Neural cell (in vitro differentiated cells): Measurements from ENCODE around the gene NRP1. TPM values are rescaled to one million over a fixed set of nuclear protein-coding genes. Genes with fewer than 3 reads are reported as not detected.

Experiments
- H2AFZ ChIP-seq: fragments of 200-600, 300-800 bp; sonication (generic), shearing (Covaris generic); 2 replicates; pipeline ENCODE4 v1.6.0; 2014; ENCODE audit warnings: low read depth, mild to moderate bottlenecking, antibody characterized with exemption, low read length, moderate library complexity
- H3F3A ChIP-seq: fragments of 200-600 bp; shearing (Covaris generic); 2 replicates; pipeline ENCODE4 v1.6.1; 2016; ENCODE audit warnings: mild to moderate bottlenecking, moderate library complexity, mixed read lengths, antibody characterized with exemption, low read length; ENCODE audit not compliant: insufficient read depth, poor library complexity, severe bottlenecking
- H3K27ac ChIP-seq: fragments of 200-600, 300-800 bp; sonication (generic), shearing (Covaris generic); 2 replicates; pipeline ENCODE4 v1.5.1; 2014; ENCODE audit warnings: mild to moderate bottlenecking, low read length, moderate library complexity
- H3K27me3 ChIP-seq: fragments of 300-800, 200-600 bp; sonication (generic), shearing (Covaris generic); 2 replicates; pipeline ENCODE4 v1.6.0; 2014; ENCODE audit warnings: mild to moderate bottlenecking, low read depth, low read length, moderate library complexity; ENCODE audit not compliant: insufficient read depth
- H3K36me3 ChIP-seq: fragments of 300-800, 200-600 bp; sonication (generic), shearing (Covaris generic); 2 replicates; pipeline ENCODE4 v1.5.1; 2014; ENCODE audit warnings: mild to moderate bottlenecking, antibody characterized with exemption, low read length, moderate library complexity; ENCODE audit not compliant: insufficient read depth
- H3K4me2 ChIP-seq: fragments of 300-800, 200-600 bp; sonication (generic), shearing (Covaris generic); 2 replicates; pipeline ENCODE4 v1.6.0; 2014; ENCODE audit warnings: mild to moderate bottlenecking, low read length
- H3K4me3 ChIP-seq: fragments of 300-800, 200-600 bp; sonication (generic), shearing (Covaris generic); 2 replicates; pipeline ENCODE4 v1.5.1; 2014; ENCODE audit warnings: mild to moderate bottlenecking, low read length, moderate library complexity
- H3K79me2 ChIP-seq: fragments of 200-600 bp; shearing (Covaris generic); replicated peaks from 2 replicates; pipeline ENCODE4 v1.6.0; 2014; ENCODE audit warnings: mild to moderate bottlenecking, low read length, moderate library complexity; ENCODE audit not compliant: insufficient read depth
- H3K9ac ChIP-seq: fragments of 300-800, 200-600 bp; sonication (generic), shearing (Covaris generic); 2 replicates; pipeline ENCODE4 v1.6.1; 2016; ENCODE audit warnings: mild to moderate bottlenecking, low read length, mixed read lengths
- H3K9me2 ChIP-seq: fragments of 200-600 bp; shearing (Covaris generic); 2 replicates; pipeline ENCODE4 v1.6.1; 2016; ENCODE audit warnings: mild to moderate bottlenecking, low read length, mixed read lengths; ENCODE audit not compliant: insufficient read depth
- H3K9me3 ChIP-seq: fragments of 200-600, 300-800 bp; sonication (generic), shearing (Covaris generic); 2 replicates; pipeline ENCODE4 v1.6.1; 2016; ENCODE audit warnings: mild to moderate bottlenecking, mixed run types, low read length, moderate library complexity, mixed read lengths
- H4K20me1 ChIP-seq: fragments of 200-600 bp; shearing (Covaris generic); 2 replicates; pipeline ENCODE4 v1.6.1; 2016; ENCODE audit warnings: mild to moderate bottlenecking, mixed run types; ENCODE audit not compliant: insufficient read depth
- CTCF ChIP-seq: fragments of 450-650 bp; IDR thresholded peaks from 2 replicates; pipeline ENCODE4 v1.5.1; 2014; ENCODE audit warnings: antibody characterized with exemption, mild to moderate bottlenecking, moderate library complexity; ENCODE audit not compliant: poor library complexity, severe bottlenecking
- EP300 ChIP-seq: fragments of 450-650 bp; conservative IDR thresholded peaks from 2 replicates; pipeline ENCODE4 v1.6.1; 2014; ENCODE audit warnings: antibody characterized with exemption, mild to moderate bottlenecking, moderate library complexity; ENCODE audit not compliant: poor library complexity, severe bottlenecking
- EZH2 ChIP-seq: fragments of 200-600, 300-800 bp; shearing (Covaris generic), sonication (generic); IDR thresholded peaks from 2 replicates; pipeline ENCODE4 v1.6.1; 2014; ENCODE audit warnings: antibody characterized with exemption, low read length, borderline replicate concordance, mild to moderate bottlenecking; ENCODE audit not compliant: insufficient read depth, poor library complexity, severe bottlenecking
- MXI1 ChIP-seq: fragments of 450-650 bp; conservative IDR thresholded peaks from 2 replicates; pipeline ENCODE4 v1.6.1; 2014; ENCODE audit warnings: antibody characterized with exemption, mild to moderate bottlenecking; ENCODE audit not compliant: poor library complexity, severe bottlenecking
- POLR2AphosphoS5 ChIP-seq: IDR thresholded peaks from 2 replicates; pipeline ENCODE4 v1.6.1; 2012
- RAD21 ChIP-seq: fragments of 450-650 bp; conservative IDR thresholded peaks from 2 replicates; pipeline ENCODE4 v1.6.1; 2014; ENCODE audit warnings: antibody characterized with exemption, mild to moderate bottlenecking, moderate library complexity
- REST ChIP-seq: IDR thresholded peaks from 2 replicates; pipeline ENCODE4 v1.6.1; 2012; ENCODE audit warnings: borderline replicate concordance
- SMC3 ChIP-seq: fragments of 450-650 bp; conservative IDR thresholded peaks from 2 replicates; pipeline ENCODE4 v1.6.1; 2014; ENCODE audit warnings: antibody characterized with exemption, mild to moderate bottlenecking, moderate library complexity; ENCODE audit not compliant: poor library complexity
- TAF1 ChIP-seq: IDR thresholded peaks from 2 replicates; pipeline ENCODE4 v1.6.1; 2012; ENCODE audit warnings: low read depth
- polyA plus RNA-seq: library from polyadenylated mRNA; depleted of rRNA; stranded (reverse); fragments of >200 nt; gene quantifications from 2 replicates; pipeline ENCODE4 v1.2.3, GENCODE V29; 2014

Gene NRP1
- polyA plus RNA-seq, 1 donor from 2014 or later = 23.2 TPM

GRCh38 chr10:33277135-33277536 lies 57.3 kb downstream of the NRP1 start:
- Histone ChIP-seq H3K4me2 (no peak overlapping the region), H3K9me2 (no peaks in the 10 kb centered on the region), H3K27me3 (no peaks in the 10 kb centered on the region), H3K9me3 (no peaks in the 10 kb centered on the region), H3K79me2 (peaks cover 4% of the 10 kb centered on the region), H3F3A (no peaks in the 10 kb centered on the region), H4K20me1 (no peaks in the 10 kb centered on the region), H3K9ac (no peak overlapping the region), H2AFZ (no peak overlapping the region), H3K36me3 (no peaks in the 10 kb centered on the region), H3K27ac (no peak overlapping the region), H3K4me3 (no peak overlapping the region)
- TF ChIP-seq REST = no peak
- no peak for TF ChIP-seq MXI1
- no peak for TF ChIP-seq RAD21
- TF ChIP-seq EZH2 = no peak
- no peak for TF ChIP-seq EP300
- no peak for TF ChIP-seq TAF1
- no peak for TF ChIP-seq POLR2AphosphoS5
- TF ChIP-seq SMC3 = no peak
- TF ChIP-seq CTCF = no peak

- no peak for TF ChIP-seq POLR2AphosphoS5
- Histone ChIP-seq H3K27ac (no peak overlapping the region), H3K4me2 (no peak overlapping the region), H3K36me3 (no peaks in the 10 kb centered on the region), H3K27me3 (no peaks in the 10 kb centered on the region), H2AFZ (no peak overlapping the region), H3K9me3 (no peaks in the 10 kb centered on the region), H4K20me1 (no peaks in the 10 kb centered on the region), H3F3A (no peaks in the 10 kb centered on the region), H3K79me2 (peaks cover 4% of the 10 kb centered on the region), H3K9ac (no peak overlapping the region), H3K9me2 (no peaks in the 10 kb centered on the region), H3K4me3 (no peak overlapping the region)
These were observed 58.1 kb downstream of the NRP1 start for GRCh38 chr10:33276282-33276923.
